BLaER1 (cell line): ENCODE results near the gene KCNJ16.

Source experiments
- H3K27ac ChIP-seq: shearing (Covaris generic); formaldehyde crosslinking; 2 replicates; pipeline ENCODE4 v1.8.1; 2022
- H3K27me3 ChIP-seq: shearing (Covaris generic); formaldehyde crosslinking; 2 replicates; pipeline ENCODE4 v1.8.1; 2022
- H3K36me3 ChIP-seq: shearing (Covaris generic); formaldehyde crosslinking; 2 replicates; pipeline ENCODE4 v1.8.1; 2022
- H3K4me1 ChIP-seq: shearing (Covaris generic); formaldehyde crosslinking; 2 replicates; pipeline ENCODE4 v1.8.1; 2022
- H3K4me2 ChIP-seq: shearing (Covaris generic); formaldehyde crosslinking; 2 replicates; pipeline ENCODE4 v1.8.1; 2022
- H3K4me3 ChIP-seq: shearing (Covaris generic); formaldehyde crosslinking; 2 replicates; pipeline ENCODE4 v1.8.1; 2022
- H3K9ac ChIP-seq: shearing (Covaris generic); formaldehyde crosslinking; 2 replicates; pipeline ENCODE4 v1.8.1; 2022
- H3K9me3 ChIP-seq: shearing (Covaris generic); formaldehyde crosslinking; 2 replicates; pipeline ENCODE4 v1.8.1; 2022
- H4K20me1 ChIP-seq: shearing (Covaris generic); formaldehyde crosslinking; 2 replicates; pipeline ENCODE4 v1.8.1; 2022
- Cebpa-rat ChIP-seq: shearing (Covaris generic); IDR thresholded peaks from 2 replicates; pipeline ENCODE4 v1.8.1; 2022

Gene KCNJ16

GRCh38 chr17:70047619-70048419, 27.2 kb upstream of the KCNJ16 start:
- Histone ChIP-seq H4K20me1 (no peaks in the 10 kb centered on the region), H3K36me3 (no peaks in the 10 kb centered on the region), H3K27ac (no peak overlapping the region), H3K9ac (no peak overlapping the region), H3K4me1 (no peaks in the 10 kb centered on the region), H3K4me2 (no peak overlapping the region), H3K9me3 (no peaks in the 10 kb centered on the region), H3K27me3 (no peaks in the 10 kb centered on the region), H3K4me3 (no peak overlapping the region)
- no peak for TF ChIP-seq Cebpa-rat

DNA sequence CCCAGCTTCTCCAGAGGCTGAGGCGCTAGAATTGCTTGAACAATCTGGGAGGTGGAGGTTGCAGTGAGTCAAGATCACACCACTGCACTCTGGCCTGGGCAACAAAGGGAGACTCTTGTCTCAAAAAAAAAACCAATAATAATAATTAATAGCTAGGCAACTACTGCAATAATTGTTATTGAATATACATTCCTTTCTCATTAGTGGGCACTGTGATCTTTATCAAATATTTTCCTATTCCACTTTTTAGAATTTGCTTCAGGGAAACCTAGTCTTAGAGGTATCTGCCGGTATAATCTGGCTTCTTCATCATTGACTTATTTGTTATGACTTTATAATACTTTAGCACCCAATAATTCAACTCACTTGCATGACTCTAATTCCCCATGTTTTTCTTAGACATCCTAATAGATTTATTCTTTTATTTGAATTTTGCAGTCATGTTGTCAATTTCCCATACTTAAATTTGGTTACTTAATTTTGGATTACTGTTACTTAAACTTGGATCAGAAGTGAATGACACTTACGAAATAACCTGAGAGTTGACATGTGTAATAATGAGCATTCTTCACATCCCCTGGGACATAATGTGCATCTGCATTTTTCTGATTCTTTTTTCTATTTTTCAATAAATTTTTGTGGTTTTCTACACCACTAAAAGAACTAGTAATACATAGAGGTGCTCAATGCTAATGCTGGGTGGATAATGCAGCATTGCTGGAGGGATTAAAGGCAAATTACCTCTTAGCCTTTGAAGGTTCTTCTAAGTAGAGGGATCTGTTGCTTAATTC, 25.0 kb upstream of the KCNJ16 start:
- Histone ChIP-seq H3K4me2 (no peak overlapping the region), H3K36me3 (no peaks in the 10 kb centered on the region), H3K4me1 (no peaks in the 10 kb centered on the region), H3K27ac (no peak overlapping the region), H3K9ac (no peak overlapping the region), H3K27me3 (no peaks in the 10 kb centered on the region), H3K4me3 (no peak overlapping the region), H4K20me1 (no peaks in the 10 kb centered on the region), H3K9me3 (no peaks in the 10 kb centered on the region)
- no peak for TF ChIP-seq Cebpa-rat

DNA sequence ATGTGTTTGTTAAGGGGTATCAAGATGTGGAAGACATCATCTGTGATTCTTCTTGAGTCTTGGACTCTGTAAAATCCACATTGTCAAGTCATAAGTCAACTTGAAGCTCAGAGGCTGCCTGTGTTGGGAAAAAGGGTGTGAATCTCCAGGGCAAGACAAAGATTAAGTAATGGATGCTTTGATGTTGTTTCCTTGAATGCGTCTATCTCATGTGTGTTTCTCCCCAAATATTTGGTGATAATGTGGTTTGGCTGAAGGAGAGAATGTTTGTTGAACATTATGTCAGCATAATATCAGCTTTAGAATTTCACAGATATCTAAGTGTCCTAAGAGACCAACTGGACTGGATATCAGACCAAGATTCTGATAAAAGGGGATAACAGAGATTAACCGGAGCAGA, 24.1 kb upstream of the KCNJ16 start:
- TF ChIP-seq Cebpa-rat: no peak
- H3K9ac ChIP-seq: no peak overlapping the region
- H3K36me3 ChIP-seq: no peaks in the 10 kb centered on the region
- H3K9me3 ChIP-seq: no peaks in the 10 kb centered on the region
- no peak overlapping the region for H3K4me2 ChIP-seq
- H4K20me1 ChIP-seq: no peaks in the 10 kb centered on the region
- H3K4me1 ChIP-seq: no peaks in the 10 kb centered on the region
- H3K4me3 ChIP-seq: no peak overlapping the region
- no peak overlapping the region for H3K27ac ChIP-seq
- no peaks in the 10 kb centered on the region for H3K27me3 ChIP-seq

GRCh38 chr17:70053241-70054234, 21.5 kb upstream of the KCNJ16 start:
- no peaks in the 10 kb centered on the region for H3K36me3 ChIP-seq
- H3K27ac ChIP-seq: no peak overlapping the region
- TF ChIP-seq Cebpa-rat: no peak
- no peak overlapping the region for H3K9ac ChIP-seq
- H3K4me2 ChIP-seq: no peak overlapping the region
- H3K4me3 ChIP-seq: no peak overlapping the region
- no peaks in the 10 kb centered on the region for H3K9me3 ChIP-seq
- H3K27me3 ChIP-seq: no peaks in the 10 kb centered on the region
- no peaks in the 10 kb centered on the region for H4K20me1 ChIP-seq
- H3K4me1 ChIP-seq: no peaks in the 10 kb centered on the region

DNA sequence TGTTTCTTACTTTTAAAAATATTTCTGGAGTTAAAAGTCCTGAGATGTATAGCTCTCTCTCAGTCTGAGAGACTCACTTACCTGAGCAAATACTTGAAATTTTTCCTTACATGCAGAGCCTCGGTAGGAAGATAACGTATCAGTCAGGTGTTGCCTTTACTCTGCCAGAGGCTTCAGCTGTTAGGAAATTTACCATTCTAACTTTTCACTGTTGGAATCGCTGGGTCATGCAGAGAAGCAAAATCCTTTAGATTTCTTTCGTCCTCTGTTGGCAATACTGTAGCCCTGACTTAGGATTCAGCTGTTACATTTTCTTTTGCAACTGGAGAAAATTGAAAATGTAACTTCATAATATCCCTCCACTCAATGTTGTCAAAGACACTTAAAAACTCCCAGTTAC, 20.0 kb upstream of the KCNJ16 start:
- H3K36me3 ChIP-seq: no peaks in the 10 kb centered on the region
- no peaks in the 10 kb centered on the region for H4K20me1 ChIP-seq
- no peak overlapping the region for H3K9ac ChIP-seq
- H3K4me1 ChIP-seq: no peaks in the 10 kb centered on the region
- no peaks in the 10 kb centered on the region for H3K9me3 ChIP-seq
- H3K27ac ChIP-seq: no peak overlapping the region
- H3K4me2 ChIP-seq: no peak overlapping the region
- no peak for TF ChIP-seq Cebpa-rat
- H3K27me3 ChIP-seq: no peaks in the 10 kb centered on the region
- H3K4me3 ChIP-seq: no peak overlapping the region

GRCh38 chr17:70059071-70059470, 16.0 kb upstream of the KCNJ16 start:
- Histone ChIP-seq H3K4me2 (no peak overlapping the region), H3K36me3 (no peaks in the 10 kb centered on the region), H3K9me3 (no peaks in the 10 kb centered on the region), H3K4me1 (no peaks in the 10 kb centered on the region), H4K20me1 (no peaks in the 10 kb centered on the region), H3K9ac (no peak overlapping the region), H3K4me3 (no peak overlapping the region), H3K27ac (no peak overlapping the region), H3K27me3 (no peaks in the 10 kb centered on the region)
- TF ChIP-seq Cebpa-rat: no peak

DNA sequence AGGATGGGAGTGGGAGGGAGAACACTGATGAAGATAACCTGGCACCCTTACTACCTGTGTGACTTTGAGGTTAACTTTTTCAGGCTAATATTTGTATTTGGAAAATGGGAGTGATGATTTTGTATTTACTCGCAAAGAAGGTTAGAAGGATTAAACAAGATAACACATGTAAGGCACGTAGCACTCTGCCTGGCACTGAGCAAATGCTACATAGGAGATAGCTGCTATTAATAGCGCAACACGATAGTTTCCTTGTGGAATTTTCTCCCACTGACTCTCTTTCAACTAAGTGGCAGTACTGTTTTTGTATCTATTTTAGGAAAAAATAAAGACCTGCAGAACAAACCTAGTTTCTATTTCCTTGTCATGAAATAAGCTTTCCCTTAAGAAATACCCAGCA, 15.4 kb upstream of the KCNJ16 start:
- Histone ChIP-seq H3K27ac (no peak overlapping the region), H3K4me2 (no peak overlapping the region), H3K9me3 (no peaks in the 10 kb centered on the region), H3K36me3 (no peaks in the 10 kb centered on the region), H3K4me1 (no peaks in the 10 kb centered on the region), H3K27me3 (no peaks in the 10 kb centered on the region), H4K20me1 (no peaks in the 10 kb centered on the region), H3K9ac (no peak overlapping the region), H3K4me3 (no peak overlapping the region)
- no peak for TF ChIP-seq Cebpa-rat

- H3K27ac ChIP-seq: no peak overlapping the region
- H3K9ac ChIP-seq: no peak overlapping the region
- no peak overlapping the region for H3K4me3 ChIP-seq
- no peak for TF ChIP-seq Cebpa-rat
- H4K20me1 ChIP-seq: no peaks in the 10 kb centered on the region
- no peaks in the 10 kb centered on the region for H3K9me3 ChIP-seq
- no peak overlapping the region for H3K4me2 ChIP-seq
- H3K36me3 ChIP-seq: no peaks in the 10 kb centered on the region
- H3K27me3 ChIP-seq: no peaks in the 10 kb centered on the region
- no peaks in the 10 kb centered on the region for H3K4me1 ChIP-seq
These were observed 14.6 kb upstream of the KCNJ16 start for GRCh38 chr17:70060415-70060814.

DNA sequence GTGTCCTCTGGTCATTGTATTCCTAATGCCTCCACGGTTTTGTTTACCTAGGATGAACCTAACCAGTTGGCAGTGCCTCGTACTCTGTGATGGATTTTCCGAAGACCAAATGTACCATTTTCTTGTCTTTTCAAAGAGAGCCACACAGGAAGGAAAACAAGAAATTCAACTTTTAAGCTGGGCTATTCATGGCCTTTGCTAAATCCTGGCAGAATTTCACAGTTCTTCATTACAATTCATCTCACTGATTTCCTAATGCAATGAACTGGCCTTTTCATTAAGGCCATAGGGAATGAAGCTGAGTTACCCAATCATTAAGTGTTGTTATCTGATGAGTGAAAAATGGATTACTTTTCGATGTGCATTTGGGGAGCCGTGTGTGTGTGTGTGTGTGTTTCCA, 7.9 kb upstream of the KCNJ16 start:
- no peak overlapping the region for H3K4me2 ChIP-seq
- H3K4me3 ChIP-seq: no peak overlapping the region
- no peak overlapping the region for H3K27ac ChIP-seq
- no peak overlapping the region for H3K9ac ChIP-seq
- TF ChIP-seq Cebpa-rat: no peak
- H3K4me1 ChIP-seq: no peaks in the 10 kb centered on the region
- H4K20me1 ChIP-seq: no peaks in the 10 kb centered on the region
- no peaks in the 10 kb centered on the region for H3K36me3 ChIP-seq
- H3K27me3 ChIP-seq: no peaks in the 10 kb centered on the region
- no peaks in the 10 kb centered on the region for H3K9me3 ChIP-seq
